Measurements from ENCODE around the gene MYO5A.

The MYO5A gene

DNA sequence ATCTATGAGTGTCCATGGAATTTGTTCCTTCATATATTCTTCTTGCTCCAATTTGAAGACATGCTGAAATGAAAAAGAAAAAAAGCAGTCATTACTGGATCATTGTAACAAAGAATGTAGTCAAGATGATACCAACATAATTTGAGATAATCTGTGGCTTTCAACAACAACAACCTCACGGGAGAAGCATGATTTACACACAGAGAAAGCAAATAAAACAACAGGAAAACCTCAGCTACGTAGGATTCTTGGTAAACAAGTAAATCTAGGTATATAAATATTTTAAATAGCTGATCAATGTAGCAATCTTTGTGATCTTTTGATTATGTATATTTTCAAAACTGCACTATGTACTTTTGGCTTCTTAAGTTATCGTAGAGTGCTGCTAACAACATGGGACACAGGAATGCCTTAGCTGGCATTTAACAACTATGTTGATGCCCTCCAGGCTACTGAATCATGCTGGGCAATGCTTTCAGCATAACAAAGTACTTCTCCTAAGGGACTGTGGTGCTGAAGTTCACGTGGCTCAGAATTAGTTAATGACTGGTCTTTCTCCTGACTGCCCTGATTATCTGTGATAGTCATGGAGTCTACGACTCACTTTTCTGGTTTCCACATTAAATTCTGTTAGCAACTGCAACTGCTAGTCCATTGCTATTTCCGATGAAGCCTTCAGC is 136.5 kb downstream of the MYO5A start:
- H3K27me3 ChIP-seq (ENCODE audit: insufficient read depth, low read length, poor library complexity, severe bottlenecking) = no peaks in the 10 kb centered on the region
- no peaks in the 10 kb centered on the region for H4K20me1 ChIP-seq (ENCODE audit: insufficient read depth, low read length, poor library complexity, severe bottlenecking)
- H3K9me2 ChIP-seq (replicated peaks; ENCODE audit: low read depth, low read length) = no peaks in the 10 kb centered on the region
- H3K4me2 ChIP-seq (ENCODE audit: low read depth, low read length, poor library complexity, severe bottlenecking) = no peak overlapping the region
- H3K9ac ChIP-seq (ENCODE audit: low read depth, low read length, poor library complexity, severe bottlenecking) = no peak overlapping the region
- no peaks in the 10 kb centered on the region for H3F3A ChIP-seq (ENCODE audit: low read depth)
- no peak overlapping the region for H3K4me3 ChIP-seq (ENCODE audit: low read length, poor library complexity, severe bottlenecking)
- H3K36me3 ChIP-seq (ENCODE audit: insufficient read depth, low read length) = peaks cover 19% of the 10 kb centered on the region
- no peaks in the 10 kb centered on the region for H3K79me2 ChIP-seq (ENCODE audit: insufficient read depth, low read length)
- no peaks in the 10 kb centered on the region for H3K4me1 ChIP-seq (ENCODE audit: insufficient read depth, low read length, poor library complexity, severe bottlenecking)
- no peaks in the 10 kb centered on the region for H3K9me3 ChIP-seq (ENCODE audit: insufficient read depth, low read depth, low read length)
- TF ChIP-seq EZH2phosphoT487 (IDR thresholded peaks at IDR 0.05; ENCODE audit: borderline replicate concordance) = no peak
- TF ChIP-seq, protein P1, sequence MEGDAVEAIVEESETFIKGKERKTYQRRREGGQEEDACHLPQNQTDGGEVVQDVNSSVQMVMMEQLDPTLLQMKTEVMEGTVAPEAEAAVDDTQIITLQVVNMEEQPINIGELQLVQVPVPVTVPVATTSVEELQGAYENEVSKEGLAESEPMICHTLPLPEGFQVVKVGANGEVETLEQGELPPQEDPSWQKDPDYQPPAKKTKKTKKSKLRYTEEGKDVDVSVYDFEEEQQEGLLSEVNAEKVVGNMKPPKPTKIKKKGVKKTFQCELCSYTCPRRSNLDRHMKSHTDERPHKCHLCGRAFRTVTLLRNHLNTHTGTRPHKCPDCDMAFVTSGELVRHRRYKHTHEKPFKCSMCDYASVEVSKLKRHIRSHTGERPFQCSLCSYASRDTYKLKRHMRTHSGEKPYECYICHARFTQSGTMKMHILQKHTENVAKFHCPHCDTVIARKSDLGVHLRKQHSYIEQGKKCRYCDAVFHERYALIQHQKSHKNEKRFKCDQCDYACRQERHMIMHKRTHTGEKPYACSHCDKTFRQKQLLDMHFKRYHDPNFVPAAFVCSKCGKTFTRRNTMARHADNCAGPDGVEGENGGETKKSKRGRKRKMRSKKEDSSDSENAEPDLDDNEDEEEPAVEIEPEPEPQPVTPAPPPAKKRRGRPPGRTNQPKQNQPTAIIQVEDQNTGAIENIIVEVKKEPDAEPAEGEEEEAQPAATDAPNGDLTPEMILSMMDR (conservative IDR thresholded peaks at IDR 0.05; ENCODE audit: low read length) = no peak
- H2AFZ ChIP-seq (ENCODE audit: low read length) = no peak overlapping the region

GRCh38 chr15:52391069-52391468 is 137.6 kb downstream of the MYO5A start:
- no peak overlapping the region for H2AFZ ChIP-seq (ENCODE audit: low read length)
- H3K4me1 ChIP-seq (ENCODE audit: insufficient read depth, low read length, poor library complexity, severe bottlenecking) = no peaks in the 10 kb centered on the region
- no peak overlapping the region for H3K4me2 ChIP-seq (ENCODE audit: low read depth, low read length, poor library complexity, severe bottlenecking)
- no peaks in the 10 kb centered on the region for H4K20me1 ChIP-seq (ENCODE audit: insufficient read depth, low read length, poor library complexity, severe bottlenecking)
- TF ChIP-seq, protein P1 (conservative IDR thresholded peaks at IDR 0.05; ENCODE audit: low read length) = no peak
- TF ChIP-seq EZH2phosphoT487 (IDR thresholded peaks at IDR 0.05; ENCODE audit: borderline replicate concordance) = no peak
- no peaks in the 10 kb centered on the region for H3F3A ChIP-seq (ENCODE audit: low read depth)
- no peaks in the 10 kb centered on the region for H3K9me3 ChIP-seq (ENCODE audit: insufficient read depth, low read depth, low read length)
- no peaks in the 10 kb centered on the region for H3K27me3 ChIP-seq (ENCODE audit: insufficient read depth, low read length, poor library complexity, severe bottlenecking)
- no peak overlapping the region for H3K4me3 ChIP-seq (ENCODE audit: low read length, poor library complexity, severe bottlenecking)
- H3K79me2 ChIP-seq (ENCODE audit: insufficient read depth, low read length) = no peaks in the 10 kb centered on the region
- no peaks in the 10 kb centered on the region for H3K9me2 ChIP-seq (replicated peaks; ENCODE audit: low read depth, low read length)
- peaks cover 12% of the 10 kb centered on the region; the same call in 1 of the 2 replicates for H3K36me3 ChIP-seq (ENCODE audit: insufficient read depth, low read length)
- no peak overlapping the region for H3K9ac ChIP-seq (ENCODE audit: low read depth, low read length, poor library complexity, severe bottlenecking)

- H3K27me3 ChIP-seq (ENCODE audit: insufficient read depth, low read length, poor library complexity, severe bottlenecking) = no peaks in the 10 kb centered on the region
- H3F3A ChIP-seq (ENCODE audit: low read depth) = no peaks in the 10 kb centered on the region
- H3K9me2 ChIP-seq (replicated peaks; ENCODE audit: low read depth, low read length) = no peaks in the 10 kb centered on the region
- H3K4me3 ChIP-seq (ENCODE audit: low read length, poor library complexity, severe bottlenecking) = no peak overlapping the region
- H3K36me3 ChIP-seq (ENCODE audit: insufficient read depth, low read length) = peaks cover 21% of the 10 kb centered on the region; the same call in 1 of the 2 replicates
- no peak overlapping the region for H2AFZ ChIP-seq (ENCODE audit: low read length)
- no peaks in the 10 kb centered on the region for H4K20me1 ChIP-seq (ENCODE audit: insufficient read depth, low read length, poor library complexity, severe bottlenecking)
- H3K9me3 ChIP-seq (ENCODE audit: insufficient read depth, low read depth, low read length) = no peaks in the 10 kb centered on the region
- peaks cover 5% of the 10 kb centered on the region for H3K4me1 ChIP-seq (ENCODE audit: insufficient read depth, low read length, poor library complexity, severe bottlenecking)
- TF ChIP-seq EZH2phosphoT487 (IDR thresholded peaks at IDR 0.05; ENCODE audit: borderline replicate concordance) = no peak
- TF ChIP-seq, protein P1 (conservative IDR thresholded peaks at IDR 0.05; ENCODE audit: low read length) = no peak
- H3K79me2 ChIP-seq (ENCODE audit: insufficient read depth, low read length) = no peaks in the 10 kb centered on the region
- H3K9ac ChIP-seq (ENCODE audit: low read depth, low read length, poor library complexity, severe bottlenecking) = no peak overlapping the region
- H3K4me2 ChIP-seq (ENCODE audit: low read depth, low read length, poor library complexity, severe bottlenecking) = no peak overlapping the region
Measured at GRCh38 chr15:52385670-52386069, 143.0 kb downstream of the MYO5A start.

Data from Loucy (cell line).